ENCODE data around the gene NDRG2.

DNA sequence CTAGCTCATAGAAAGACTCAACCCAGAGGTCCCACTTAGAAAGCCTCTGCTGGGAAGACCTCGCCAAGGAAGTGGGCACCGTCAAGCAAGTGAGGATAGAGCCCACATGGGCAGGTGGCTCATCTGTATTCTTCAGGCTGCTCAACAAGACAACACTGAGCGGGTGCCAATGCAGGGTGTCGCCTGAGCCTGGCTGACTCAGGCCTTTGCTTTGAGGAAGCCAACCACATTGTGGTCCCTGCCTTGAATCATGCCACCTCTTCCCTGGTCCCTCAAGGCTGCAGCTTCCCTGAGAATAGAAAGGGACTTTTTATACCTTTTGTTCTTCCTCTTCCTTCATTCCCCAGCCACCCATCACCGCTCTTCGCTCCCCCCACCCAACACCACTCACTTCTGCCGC lies 11.9 kb upstream of the NDRG2 start:
- TF ChIP-seq, protein P1, sequence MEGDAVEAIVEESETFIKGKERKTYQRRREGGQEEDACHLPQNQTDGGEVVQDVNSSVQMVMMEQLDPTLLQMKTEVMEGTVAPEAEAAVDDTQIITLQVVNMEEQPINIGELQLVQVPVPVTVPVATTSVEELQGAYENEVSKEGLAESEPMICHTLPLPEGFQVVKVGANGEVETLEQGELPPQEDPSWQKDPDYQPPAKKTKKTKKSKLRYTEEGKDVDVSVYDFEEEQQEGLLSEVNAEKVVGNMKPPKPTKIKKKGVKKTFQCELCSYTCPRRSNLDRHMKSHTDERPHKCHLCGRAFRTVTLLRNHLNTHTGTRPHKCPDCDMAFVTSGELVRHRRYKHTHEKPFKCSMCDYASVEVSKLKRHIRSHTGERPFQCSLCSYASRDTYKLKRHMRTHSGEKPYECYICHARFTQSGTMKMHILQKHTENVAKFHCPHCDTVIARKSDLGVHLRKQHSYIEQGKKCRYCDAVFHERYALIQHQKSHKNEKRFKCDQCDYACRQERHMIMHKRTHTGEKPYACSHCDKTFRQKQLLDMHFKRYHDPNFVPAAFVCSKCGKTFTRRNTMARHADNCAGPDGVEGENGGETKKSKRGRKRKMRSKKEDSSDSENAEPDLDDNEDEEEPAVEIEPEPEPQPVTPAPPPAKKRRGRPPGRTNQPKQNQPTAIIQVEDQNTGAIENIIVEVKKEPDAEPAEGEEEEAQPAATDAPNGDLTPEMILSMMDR (IDR thresholded peaks at IDR 0.05; ENCODE audit: insufficient read depth, low read depth, low read length), result no peak
- no peak for TF ChIP-seq EZH2 (IDR thresholded peaks at IDR 0.05; ENCODE audit: insufficient read depth, low read length)
